Neuronal stem cell (in vitro differentiated cells): ENCODE measurements around the gene MAP3K14.
A peak's percentile ranks its signal among the peaks of the same experiment; 100 is the strongest.

Experiments used
- DNase-seq: peaks from one replicate; pipeline ENCODE4 v3.0.0-alpha.2; 2013; ENCODE audit warnings: low spot score
- H2AFZ ChIP-seq: one replicate; pipeline ENCODE4 v1.6.1; 2013; ENCODE audit warnings: mild to moderate bottlenecking, low read length, inconsistent platforms
- H2AK5ac ChIP-seq: 2 replicates; pipeline ENCODE4 v1.6.1; 2013; ENCODE audit warnings: low read depth, mild to moderate bottlenecking, inconsistent platforms, low read length, moderate library complexity, mixed read lengths
- H2BK120ac ChIP-seq: 2 replicates; pipeline ENCODE4 v1.6.1; 2013; ENCODE audit warnings: low read depth, mild to moderate bottlenecking, inconsistent platforms, low read length, moderate library complexity, mixed read lengths
- H2BK12ac ChIP-seq: one replicate; pipeline ENCODE4 v1.6.1; 2013; ENCODE audit warnings: low read length, inconsistent platforms
- H2BK15ac ChIP-seq: 2 replicates; pipeline ENCODE4 v1.6.1; 2013; ENCODE audit warnings: mild to moderate bottlenecking, low read length, inconsistent platforms, mixed read lengths
- H2BK5ac ChIP-seq: one replicate; pipeline ENCODE4 v1.6.1; 2013; ENCODE audit warnings: inconsistent platforms, mild to moderate bottlenecking, low read length, moderate library complexity
- H3K14ac ChIP-seq: one replicate; pipeline ENCODE4 v1.6.1; 2013; ENCODE audit warnings: low read length, inconsistent platforms
- H3K18ac ChIP-seq: 2 replicates; pipeline ENCODE4 v1.6.1; 2013; ENCODE audit warnings: low read length, inconsistent platforms
- H3K23ac ChIP-seq: 2 replicates; pipeline ENCODE4 v1.6.1; 2013; ENCODE audit warnings: low read depth, mild to moderate bottlenecking, mixed read lengths, low read length, inconsistent platforms; ENCODE audit not compliant: poor library complexity
- H3K27ac ChIP-seq: replicated peaks from 3 replicates; pipeline ENCODE4 v1.5.1; 2013; ENCODE audit warnings: low read length, inconsistent platforms
- H3K27me3 ChIP-seq, 3 experiments: 2 replicates each; pipeline ENCODE4 v1.6.1; 2013; ENCODE audit warnings: low read length in 3 of 3, mild to moderate bottlenecking in 2 of 3, inconsistent platforms in 1 of 3, low read depth in 1 of 3, mixed read lengths in 1 of 3, moderate library complexity in 1 of 3; ENCODE audit not compliant: control insufficient read depth in 3 of 3, insufficient read depth in 3 of 3
- H3K36me3 ChIP-seq, 2 donors: replicated peaks in 1 of 2; 2 replicates each; pipeline ENCODE4 v1.6.1; 2013; ENCODE audit warnings: low read length in 2 of 2; ENCODE audit not compliant: control insufficient read depth in 2 of 2, insufficient read depth in 2 of 2
- H3K4ac ChIP-seq: 2 replicates; pipeline ENCODE4 v1.6.1; 2013; ENCODE audit warnings: inconsistent platforms, mild to moderate bottlenecking, low read length, moderate library complexity
- H3K4me1 ChIP-seq, 2 donors: 1 replicate in 1 of 2; 2 replicates in 1 of 2; pipeline ENCODE4 v1.6.1; 2013; ENCODE audit warnings: low read length in 2 of 2, low read depth in 1 of 2; ENCODE audit not compliant: control insufficient read depth in 2 of 2, insufficient read depth in 1 of 2
- H3K4me2 ChIP-seq: one replicate; pipeline ENCODE4 v1.6.1; 2013; ENCODE audit warnings: mild to moderate bottlenecking, low read length, inconsistent platforms; ENCODE audit not compliant: insufficient read depth, poor library complexity, severe bottlenecking
- H3K4me3 ChIP-seq, 2 donors: 2 replicates each; pipeline ENCODE4 v1.5.1; 2013; ENCODE audit warnings: low read length in 2 of 2, mild to moderate bottlenecking in 2 of 2, inconsistent platforms in 1 of 2, moderate library complexity in 1 of 2
- H3K79me1 ChIP-seq: one replicate; pipeline ENCODE4 v1.6.1; 2013; ENCODE audit warnings: low read depth, mild to moderate bottlenecking, inconsistent platforms, low read length, moderate library complexity
- H3K9ac ChIP-seq: one replicate; pipeline ENCODE4 v1.6.1; 2013; ENCODE audit warnings: mild to moderate bottlenecking, low read depth, low read length, inconsistent platforms; ENCODE audit not compliant: poor library complexity
- H3K9me3 ChIP-seq, 2 donors: replicated peaks in 1 of 2; 2 replicates each; pipeline versions ENCODE3 to v1.6.1; 2013; ENCODE audit warnings: low read length in 2 of 2, mild to moderate bottlenecking in 2 of 2, inconsistent platforms in 1 of 2, low read depth in 1 of 2, mixed read lengths in 1 of 2, moderate library complexity in 1 of 2; ENCODE audit not compliant: control insufficient read depth in 2 of 2, insufficient read depth in 1 of 2
- H4K8ac ChIP-seq: one replicate; pipeline ENCODE4 v1.6.1; 2013; ENCODE audit warnings: low read depth, mild to moderate bottlenecking, inconsistent platforms, low read length, moderate library complexity
- H4K91ac ChIP-seq: one replicate; pipeline ENCODE4 v1.6.1; 2013; ENCODE audit warnings: low read length, low read depth, mild to moderate bottlenecking, inconsistent platforms; ENCODE audit not compliant: poor library complexity
- WGBS, 2 donors: extraction: QIAGEN DNeasy Blood & Tissue Kit; methylation state at CpG; one replicate each; pipeline ENCODE4 v1.1.7; 2013; ENCODE audit warnings: missing lambda C conversion rate in 2 of 2, mixed read lengths in 1 of 2; ENCODE audit not compliant: insufficient read length in 2 of 2, insufficient replicate concordance in 1 of 2; ENCODE audit errors: extremely low coverage in 2 of 2; 5-methylcytosine and 5-hydroxymethylcytosine counted together

The MAP3K14 gene

DNA sequence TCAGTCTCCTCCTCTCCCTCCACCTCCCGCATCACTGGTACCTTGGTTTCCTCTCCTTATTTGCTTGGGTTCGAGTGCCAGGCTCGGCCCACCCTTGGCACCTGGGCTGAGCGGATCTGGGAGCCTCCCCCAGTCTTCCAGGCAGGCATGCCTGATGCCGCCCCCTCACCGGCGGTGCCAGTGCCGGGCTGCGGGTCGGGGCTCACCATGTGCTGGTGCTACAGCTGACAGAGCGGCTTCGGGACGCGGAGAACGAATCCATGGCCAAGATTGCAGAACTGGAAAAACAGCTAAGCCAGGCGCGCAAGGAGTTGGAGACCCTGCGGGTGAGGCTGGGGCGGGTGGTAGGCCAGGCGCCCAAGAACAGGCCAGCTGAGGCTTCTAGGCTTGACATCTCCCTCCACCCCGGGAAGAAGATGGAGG is 75.9 kb downstream of the MAP3K14 start:
- H3K9me3 ChIP-seq = no peaks in the 10 kb centered on the region
- no peak for DNase-seq
- peak overlapping the region; percentile 49 for H2BK5ac ChIP-seq
- peaks cover 2% of the 10 kb centered on the region for H3K79me1 ChIP-seq
- H2BK15ac ChIP-seq = peak overlapping the region; percentile 82
- H2AK5ac ChIP-seq = peak overlapping the region; percentile 91
- no peak overlapping the region for H2BK120ac ChIP-seq
- H3K9ac ChIP-seq = peak overlapping the region; percentile 87
- peak overlapping the region; percentile 22 for H3K14ac ChIP-seq
- H3K4me1 ChIP-seq = peaks cover 0 to 10% of the 10 kb centered on the region in 2 donors
- no peak overlapping the region for H2BK12ac ChIP-seq
- H3K27me3 ChIP-seq = peaks cover 0 to 93% (median 10%) of the 10 kb centered on the region in 3 experiments
- peak overlapping the region; percentile 12 for H3K23ac ChIP-seq
- H4K8ac ChIP-seq = peak overlapping the region; percentile 25
- no CpG with 5 or more reads among the region's 21 CpGs for WGBS, 2 donors
- H3K4me2 ChIP-seq = peak overlapping the region; percentile 99
- H2AFZ ChIP-seq = peak overlapping the region; percentile 76
- peak overlapping the region; percentile 96 for H3K18ac ChIP-seq
- H4K91ac ChIP-seq = no peak overlapping the region
- no peak overlapping the region for H3K27ac ChIP-seq
- peak overlapping the region in 1 of 2 donors; percentile 90 for H3K4me3 ChIP-seq
- no peak overlapping the region for H3K4ac ChIP-seq
- H3K36me3 ChIP-seq = no peaks in the 10 kb centered on the region

DNA sequence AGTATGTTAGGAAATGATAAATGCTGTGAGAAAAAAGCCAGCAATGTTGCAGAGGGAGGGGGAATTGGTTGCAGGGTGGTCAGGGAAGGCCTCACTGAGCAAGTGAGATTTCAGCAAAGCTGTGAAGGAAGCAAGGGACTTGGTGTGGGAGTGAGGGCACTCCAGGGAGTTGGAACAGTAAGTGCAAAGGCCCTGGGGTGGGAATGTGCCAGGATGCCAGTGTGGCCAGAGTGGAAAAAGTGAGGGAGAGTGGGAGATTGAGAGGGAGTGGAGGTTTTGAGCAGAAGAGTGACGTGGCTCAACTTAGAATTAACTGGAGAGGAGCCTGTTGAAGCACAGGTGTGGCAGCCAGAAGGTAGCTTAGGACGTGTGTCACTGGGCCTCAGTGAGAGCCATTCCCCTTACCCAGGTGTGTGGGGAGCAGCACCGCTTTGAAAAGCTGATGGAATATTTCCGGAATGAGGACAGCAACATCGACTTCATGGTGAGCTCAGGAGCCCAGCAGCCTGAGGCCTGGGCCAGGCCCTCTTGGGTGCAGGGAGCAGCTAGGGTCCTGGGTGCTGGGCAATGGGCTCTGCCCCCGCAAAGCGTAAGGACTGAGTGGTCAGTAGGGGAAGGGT is 78.6 kb downstream of the MAP3K14 start:
- no peaks in the 10 kb centered on the region for H3K9me3 ChIP-seq
- no peak overlapping the region for H3K9ac ChIP-seq
- H3K4ac ChIP-seq = no peak overlapping the region
- H2BK15ac ChIP-seq = no peak overlapping the region
- DNase-seq = no peak
- H3K79me1 ChIP-seq = peaks cover 2% of the 10 kb centered on the region
- no peak overlapping the region for H3K27ac ChIP-seq
- H2BK12ac ChIP-seq = no peak overlapping the region
- no peak overlapping the region for H2AFZ ChIP-seq
- no peak overlapping the region for H3K4me2 ChIP-seq
- no peak overlapping the region for H3K14ac ChIP-seq
- no peaks in the 10 kb centered on the region for H3K36me3 ChIP-seq
- H2BK5ac ChIP-seq = no peak overlapping the region
- H3K27me3 ChIP-seq = peaks cover 0 to 86% (median 13%) of the 10 kb centered on the region in 3 experiments
- H3K23ac ChIP-seq = no peak overlapping the region
- no peak overlapping the region for H3K18ac ChIP-seq
- no peak overlapping the region for H4K91ac ChIP-seq
- H4K8ac ChIP-seq = no peak overlapping the region
- no peak overlapping the region for H2BK120ac ChIP-seq
- whole genome bisulfite sequencing, 2 donors = no CpG with 5 or more reads among the region's 7 CpGs
- H3K4me3 ChIP-seq = no peak overlapping the region
- peak overlapping the region; percentile 23 for H2AK5ac ChIP-seq
- peaks cover 0 to 12% of the 10 kb centered on the region in 2 donors for H3K4me1 ChIP-seq

DNA sequence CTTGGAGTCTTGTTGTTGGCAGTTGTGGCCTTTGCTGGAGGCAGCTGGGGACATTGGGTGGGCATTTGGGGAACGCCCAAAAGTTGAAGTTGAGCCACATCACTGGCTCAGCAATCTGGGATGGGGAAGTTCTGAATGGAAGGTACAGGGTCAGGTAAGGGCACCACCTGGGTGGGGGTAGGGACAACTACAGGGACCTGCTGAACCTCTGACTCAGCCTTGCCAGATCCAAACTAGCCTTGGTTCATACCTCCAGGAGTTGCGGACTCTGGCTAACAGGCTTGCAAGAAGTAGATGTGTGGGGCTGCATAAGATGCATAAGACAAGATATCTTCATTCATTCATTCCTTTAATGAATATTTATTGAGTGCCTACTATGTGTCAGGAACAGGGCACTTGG is 79.1 kb downstream of the MAP3K14 start:
- Histone ChIP-seq H2AK5ac (no peak overlapping the region), H2BK5ac (no peak overlapping the region), H3K36me3 (no peaks in the 10 kb centered on the region), H3K9ac (no peak overlapping the region), H3K4me1 (peaks cover 0 to 12% of the 10 kb centered on the region in 2 donors), H4K91ac (no peak overlapping the region), H3K27ac (no peak overlapping the region), H2BK120ac (no peak overlapping the region), H3K18ac (no peak overlapping the region), H3K23ac (no peak overlapping the region), H3K14ac (no peak overlapping the region), H3K27me3 (peaks cover 0 to 85% (median 13%) of the 10 kb centered on the region in 3 experiments), H2AFZ (no peak overlapping the region), H3K4ac (no peak overlapping the region), H2BK12ac (no peak overlapping the region), H2BK15ac (no peak overlapping the region), H4K8ac (no peak overlapping the region), H3K4me3 (no peak overlapping the region), H3K79me1 (peaks cover 2% of the 10 kb centered on the region), H3K9me3 (no peaks in the 10 kb centered on the region), H3K4me2 (no peak overlapping the region)
- WGBS, 2 donors = no CpG with 5 or more reads among the region's 2 CpGs
- no peak for DNase-seq

DNA sequence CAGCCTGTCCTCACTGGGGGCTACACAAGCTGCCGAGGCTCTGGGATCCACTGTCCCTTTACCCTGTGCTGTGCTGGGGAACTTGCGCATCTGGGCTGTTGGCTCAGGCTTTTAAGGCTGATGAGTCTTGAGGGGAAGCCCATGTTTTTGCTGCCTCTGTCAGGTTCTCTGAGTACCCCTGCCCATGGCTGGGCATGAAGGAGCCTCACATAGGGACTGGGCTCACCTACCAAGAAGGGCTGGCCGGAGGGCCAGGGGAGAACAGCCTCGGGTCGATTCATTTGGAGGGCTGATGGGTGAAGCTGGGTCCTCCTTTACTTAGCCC is 80.6 kb downstream of the MAP3K14 start:
- Histone ChIP-seq H3K79me1 (peaks cover 2% of the 10 kb centered on the region), H3K27me3 (peaks cover 0 to 84% (median 13%) of the 10 kb centered on the region in 3 experiments)
- no CpG with 5 or more reads among the region's 5 CpGs for WGBS, 2 donors

More for the DNA sequence above, 80.6 kb downstream of the MAP3K14 start:
- peak overlapping the region; percentile 92 for H2AK5ac ChIP-seq
- H3K36me3 ChIP-seq = no peaks in the 10 kb centered on the region
- H3K4me1 ChIP-seq = peaks cover 0 to 10% of the 10 kb centered on the region in 2 donors
- peak overlapping the region; percentile 33 for H4K91ac ChIP-seq
- H3K9ac ChIP-seq = no peak overlapping the region
- H3K4me2 ChIP-seq = no peak overlapping the region
- H3K27ac ChIP-seq = no peak overlapping the region
- peak overlapping the region; percentile 74 for H2BK15ac ChIP-seq
- DNase-seq = no peak
- H2BK5ac ChIP-seq = no peak overlapping the region
- H3K18ac ChIP-seq = peak overlapping the region; percentile 50
- no peak overlapping the region for H4K8ac ChIP-seq
- no peak overlapping the region for H3K4ac ChIP-seq
- H2BK12ac ChIP-seq = no peak overlapping the region
- no peak overlapping the region for H3K4me3 ChIP-seq
- no peak overlapping the region for H2BK120ac ChIP-seq
- no peak overlapping the region for H3K14ac ChIP-seq
- H2AFZ ChIP-seq = no peak overlapping the region
- H3K9me3 ChIP-seq = no peaks in the 10 kb centered on the region
- H3K23ac ChIP-seq = peak overlapping the region; percentile 37
